Measurements from ENCODE around the gene NIPBL. TPM values are rescaled to one million over a fixed set of nuclear protein-coding genes. Genes with fewer than 3 reads are reported as not detected.

The NIPBL gene, protein sequence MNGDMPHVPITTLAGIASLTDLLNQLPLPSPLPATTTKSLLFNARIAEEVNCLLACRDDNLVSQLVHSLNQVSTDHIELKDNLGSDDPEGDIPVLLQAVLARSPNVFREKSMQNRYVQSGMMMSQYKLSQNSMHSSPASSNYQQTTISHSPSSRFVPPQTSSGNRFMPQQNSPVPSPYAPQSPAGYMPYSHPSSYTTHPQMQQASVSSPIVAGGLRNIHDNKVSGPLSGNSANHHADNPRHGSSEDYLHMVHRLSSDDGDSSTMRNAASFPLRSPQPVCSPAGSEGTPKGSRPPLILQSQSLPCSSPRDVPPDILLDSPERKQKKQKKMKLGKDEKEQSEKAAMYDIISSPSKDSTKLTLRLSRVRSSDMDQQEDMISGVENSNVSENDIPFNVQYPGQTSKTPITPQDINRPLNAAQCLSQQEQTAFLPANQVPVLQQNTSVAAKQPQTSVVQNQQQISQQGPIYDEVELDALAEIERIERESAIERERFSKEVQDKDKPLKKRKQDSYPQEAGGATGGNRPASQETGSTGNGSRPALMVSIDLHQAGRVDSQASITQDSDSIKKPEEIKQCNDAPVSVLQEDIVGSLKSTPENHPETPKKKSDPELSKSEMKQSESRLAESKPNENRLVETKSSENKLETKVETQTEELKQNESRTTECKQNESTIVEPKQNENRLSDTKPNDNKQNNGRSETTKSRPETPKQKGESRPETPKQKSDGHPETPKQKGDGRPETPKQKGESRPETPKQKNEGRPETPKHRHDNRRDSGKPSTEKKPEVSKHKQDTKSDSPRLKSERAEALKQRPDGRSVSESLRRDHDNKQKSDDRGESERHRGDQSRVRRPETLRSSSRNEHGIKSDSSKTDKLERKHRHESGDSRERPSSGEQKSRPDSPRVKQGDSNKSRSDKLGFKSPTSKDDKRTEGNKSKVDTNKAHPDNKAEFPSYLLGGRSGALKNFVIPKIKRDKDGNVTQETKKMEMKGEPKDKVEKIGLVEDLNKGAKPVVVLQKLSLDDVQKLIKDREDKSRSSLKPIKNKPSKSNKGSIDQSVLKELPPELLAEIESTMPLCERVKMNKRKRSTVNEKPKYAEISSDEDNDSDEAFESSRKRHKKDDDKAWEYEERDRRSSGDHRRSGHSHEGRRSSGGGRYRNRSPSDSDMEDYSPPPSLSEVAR (N-terminal part only)
- total RNA-seq: 24.7 and 26.3 TPM in 2 replicates

GRCh38 chr5:36876299-36876964 is at the start of gene NIPBL:
Gene NIPBL (plus strand): TSS chr5:36876769. CDS start chr5:36953697, 76,928 bp downstream.

